Smooth muscle cell (in vitro differentiated cells): Measurements from ENCODE around the gene HDAC4. TPM values are rescaled to one million over a fixed set of nuclear protein-coding genes. Genes with fewer than 3 reads are reported as not detected.

Experiments used
- DNase-seq: peaks from one replicate; lab custom pipeline; 2025; ENCODE audit not compliant: unreplicated experiment; lab: John Stamatoyannopoulos, UW
- H2AFZ ChIP-seq: fragments of 200-600 bp; sonication (generic); 2 replicates; pipeline ENCODE4 v1.6.0; 2016; ENCODE audit warnings: antibody characterized with exemption, low read depth, mild to moderate bottlenecking
- H3F3A ChIP-seq: fragments of 200-600 bp; sonication (generic); 2 replicates; pipeline ENCODE4 v1.6.0; 2017; ENCODE audit warnings: antibody characterized with exemption, low read depth
- H3K27ac ChIP-seq: fragments of 200-600 bp; sonication (generic); 2 replicates; pipeline ENCODE4 v1.5.1; 2016; ENCODE audit warnings: low read depth, mild to moderate bottlenecking
- H3K27me3 ChIP-seq: fragments of 200-600 bp; sonication (generic); 2 replicates; pipeline ENCODE4 v1.6.1; 2016; ENCODE audit warnings: low read depth, mild to moderate bottlenecking
- H3K36me3 ChIP-seq: fragments of 200-600 bp; sonication (generic); 2 replicates; pipeline ENCODE4 v1.5.1; 2016; ENCODE audit warnings: low read depth
- H3K4me1 ChIP-seq: fragments of 200-600 bp; sonication (generic); 2 replicates; pipeline ENCODE4 v1.5.1; 2016; ENCODE audit warnings: low read depth
- H3K4me2 ChIP-seq: fragments of 200-600 bp; sonication (generic); 2 replicates; pipeline ENCODE4 v1.6.0; 2016; ENCODE audit warnings: mild to moderate bottlenecking
- H3K4me3 ChIP-seq: fragments of 200-600 bp; sonication (generic); 2 replicates; pipeline ENCODE4 v1.5.1; 2016; ENCODE audit warnings: mild to moderate bottlenecking
- H3K79me2 ChIP-seq: fragments of 200-600 bp; sonication (generic); 2 replicates; pipeline ENCODE4 v1.6.0; 2016; ENCODE audit warnings: low read depth, mild to moderate bottlenecking
- H3K9ac ChIP-seq: fragments of 200-600 bp; sonication (generic); 2 replicates; pipeline ENCODE4 v1.6.0; 2016; ENCODE audit warnings: low read depth
- H3K9me3 ChIP-seq: fragments of 200-600 bp; sonication (generic); replicated peaks from 2 replicates; pipeline ENCODE4 v1.5.1; 2016; ENCODE audit warnings: low read depth
- H4K20me1 ChIP-seq: fragments of 200-600 bp; sonication (generic); 2 replicates; pipeline ENCODE4 v1.6.0; 2016; ENCODE audit warnings: low read depth
- WGBS: methylation state at CpG from one replicate; pipeline ENCODE4 v1.1.7; 2016; ENCODE audit warnings: low lambda C conversion rate; 5-methylcytosine and 5-hydroxymethylcytosine counted together
- polyA plus RNA-seq: library from polyadenylated mRNA; unstranded; fragments of >200 nt; fragmentation: Nextera tagmentation; extraction: Ambion mirVana; gene quantifications from 2 replicates; pipeline ENCODE4 v1.2.1, GENCODE V29; 2016
- total RNA-seq: library from RNA; depleted of rRNA; stranded (reverse); fragments of >200 nt; gene quantifications from 2 replicates; pipeline ENCODE4 v1.2.3, GENCODE V29; 2014
- TF ChIP-seq, protein P1 (sequence below): fragments of 200-600 bp; sonication (generic); IDR thresholded peaks from 2 replicates; pipeline ENCODE4 v1.5.1; 2017; ENCODE audit warnings: borderline replicate concordance, mild to moderate bottlenecking, antibody characterized with exemption; ENCODE audit not compliant: insufficient read depth, poor library complexity, severe bottlenecking

Gene HDAC4
- total and polyA plus RNA-seq, 2 experiments from 2014 or later = 6.2 to 35.7 TPM

DNA sequence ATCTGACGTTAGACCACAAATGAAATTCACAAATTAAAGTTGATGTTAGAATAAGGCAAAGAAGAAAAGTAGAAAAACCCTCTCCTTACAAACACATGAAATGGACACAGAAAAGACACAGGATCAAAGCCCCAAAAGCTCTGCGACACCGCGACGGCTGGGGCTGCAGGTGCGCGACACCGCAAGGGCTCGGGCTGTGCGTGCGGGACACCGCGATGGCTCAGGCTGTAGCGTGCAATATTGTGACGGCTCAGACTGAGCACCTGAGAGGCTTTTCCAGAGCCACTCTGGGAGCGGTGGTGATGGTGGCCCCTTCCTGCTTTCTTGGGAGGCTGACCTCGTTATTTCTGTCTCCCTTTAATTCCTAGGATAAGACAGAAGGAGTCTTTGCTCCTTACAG lies 296.0 kb downstream of the HDAC4 start:
- TF ChIP-seq, protein P1, sequence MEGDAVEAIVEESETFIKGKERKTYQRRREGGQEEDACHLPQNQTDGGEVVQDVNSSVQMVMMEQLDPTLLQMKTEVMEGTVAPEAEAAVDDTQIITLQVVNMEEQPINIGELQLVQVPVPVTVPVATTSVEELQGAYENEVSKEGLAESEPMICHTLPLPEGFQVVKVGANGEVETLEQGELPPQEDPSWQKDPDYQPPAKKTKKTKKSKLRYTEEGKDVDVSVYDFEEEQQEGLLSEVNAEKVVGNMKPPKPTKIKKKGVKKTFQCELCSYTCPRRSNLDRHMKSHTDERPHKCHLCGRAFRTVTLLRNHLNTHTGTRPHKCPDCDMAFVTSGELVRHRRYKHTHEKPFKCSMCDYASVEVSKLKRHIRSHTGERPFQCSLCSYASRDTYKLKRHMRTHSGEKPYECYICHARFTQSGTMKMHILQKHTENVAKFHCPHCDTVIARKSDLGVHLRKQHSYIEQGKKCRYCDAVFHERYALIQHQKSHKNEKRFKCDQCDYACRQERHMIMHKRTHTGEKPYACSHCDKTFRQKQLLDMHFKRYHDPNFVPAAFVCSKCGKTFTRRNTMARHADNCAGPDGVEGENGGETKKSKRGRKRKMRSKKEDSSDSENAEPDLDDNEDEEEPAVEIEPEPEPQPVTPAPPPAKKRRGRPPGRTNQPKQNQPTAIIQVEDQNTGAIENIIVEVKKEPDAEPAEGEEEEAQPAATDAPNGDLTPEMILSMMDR = no peak
- H3K4me1 ChIP-seq = no peaks in the 10 kb centered on the region
- H3K79me2 ChIP-seq = no peaks in the 10 kb centered on the region
- H3K9ac ChIP-seq = no peak overlapping the region
- H4K20me1 ChIP-seq = no peaks in the 10 kb centered on the region
- no peak overlapping the region for H3K27ac ChIP-seq
- H3K36me3 ChIP-seq = no peaks in the 10 kb centered on the region
- H3K4me2 ChIP-seq = no peak overlapping the region
- no peaks in the 10 kb centered on the region for H3F3A ChIP-seq
- 96% methylated on average over 17 of the region's 17 CpGs for WGBS
- H2AFZ ChIP-seq = no peak overlapping the region
- no peak for DNase-seq
- no peak overlapping the region for H3K4me3 ChIP-seq
- H3K9me3 ChIP-seq = no peaks in the 10 kb centered on the region
- H3K27me3 ChIP-seq = no peaks in the 10 kb centered on the region

DNA sequence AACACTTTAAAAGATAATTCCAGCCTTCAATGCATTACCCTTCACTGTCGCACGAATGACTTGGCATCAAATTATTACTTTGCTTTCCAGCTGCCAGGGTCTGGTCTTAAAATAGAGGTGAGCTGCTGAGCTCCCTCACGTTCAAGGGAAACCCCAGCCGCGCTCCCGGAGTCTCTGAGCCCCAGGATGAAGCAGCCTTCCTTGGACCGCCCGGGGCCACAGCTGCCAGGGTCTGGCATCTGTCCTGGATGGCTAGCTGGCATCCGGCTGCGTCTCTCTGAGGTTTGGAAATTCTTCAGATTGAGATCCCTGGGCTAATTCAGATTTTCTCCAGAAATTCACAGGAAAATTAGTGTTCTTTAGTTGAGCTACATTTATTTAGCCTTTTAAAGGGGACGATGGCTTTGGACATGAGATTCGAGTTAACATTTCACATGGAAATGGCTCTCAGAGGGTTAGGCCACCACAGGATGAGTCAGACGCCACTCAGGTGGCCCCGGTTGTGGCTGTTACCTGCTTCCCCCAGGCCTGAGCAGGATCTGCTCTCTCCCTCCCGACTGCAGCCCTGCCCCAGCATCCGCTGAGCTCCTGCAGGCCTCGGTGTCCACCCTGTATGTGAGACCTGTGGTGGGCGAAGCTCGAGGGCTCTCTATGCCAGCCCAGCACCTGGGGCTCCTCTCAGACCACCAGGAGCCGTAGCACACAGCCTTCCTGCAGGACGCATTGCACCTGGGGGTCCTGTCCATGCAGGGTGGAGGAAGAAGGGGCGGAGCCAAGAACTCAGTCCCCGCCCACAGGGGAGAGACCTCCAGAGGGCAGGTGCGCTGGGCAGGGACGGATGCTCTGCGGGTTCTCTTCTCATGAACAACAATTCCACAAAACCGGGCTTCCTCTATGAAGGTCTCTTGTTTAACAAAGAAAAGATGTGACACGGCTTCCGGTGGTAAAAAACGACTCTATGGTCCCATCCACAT lies 297.4 kb downstream of the HDAC4 start:
- Histone ChIP-seq H3K4me2 (no peak overlapping the region), H3K4me3 (no peak overlapping the region), H3K27me3 (no peaks in the 10 kb centered on the region), H3K4me1 (no peaks in the 10 kb centered on the region), H4K20me1 (no peaks in the 10 kb centered on the region), H3K9me3 (no peaks in the 10 kb centered on the region), H3K9ac (no peak overlapping the region), H3K27ac (no peak overlapping the region), H3F3A (no peaks in the 10 kb centered on the region), H3K36me3 (no peaks in the 10 kb centered on the region), H3K79me2 (no peaks in the 10 kb centered on the region), H2AFZ (no peak overlapping the region)
- TF ChIP-seq, protein P1 = no peak
- WGBS = 94% methylated on average over 30 of the region's 30 CpGs
- no peak for DNase-seq

DNA sequence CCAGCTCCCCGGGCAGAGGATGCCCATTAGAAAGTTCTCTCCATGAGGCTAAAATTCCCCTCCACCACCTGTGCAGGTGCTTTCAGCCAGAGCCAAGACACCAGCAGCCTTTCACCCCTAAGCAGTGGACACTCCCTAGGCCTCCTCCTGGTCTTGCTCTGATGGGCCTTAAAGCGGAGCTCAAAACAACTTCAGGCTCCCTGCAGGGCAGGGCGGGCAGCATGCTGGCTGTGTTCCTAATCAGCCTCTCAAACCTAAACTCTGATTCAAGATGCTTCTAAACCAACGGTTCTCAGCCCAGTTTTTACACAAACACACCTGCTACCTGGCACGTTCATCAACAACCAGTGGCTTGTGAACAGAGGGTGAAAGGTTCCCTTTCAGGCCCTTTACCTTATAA lies 298.6 kb downstream of the HDAC4 start:
- no peaks in the 10 kb centered on the region for H3K4me1 ChIP-seq
- no peaks in the 10 kb centered on the region for H3K79me2 ChIP-seq
- no peaks in the 10 kb centered on the region for H4K20me1 ChIP-seq
- 94% methylated on average over 5 of the region's 5 CpGs for WGBS
- H3K4me2 ChIP-seq = no peak overlapping the region
- no peaks in the 10 kb centered on the region for H3K36me3 ChIP-seq
- DNase-seq = no peak
- H2AFZ ChIP-seq = no peak overlapping the region
- no peaks in the 10 kb centered on the region for H3F3A ChIP-seq
- TF ChIP-seq, protein P1 = no peak
- H3K9me3 ChIP-seq = no peaks in the 10 kb centered on the region
- H3K27me3 ChIP-seq = no peaks in the 10 kb centered on the region
- no peak overlapping the region for H3K9ac ChIP-seq
- H3K4me3 ChIP-seq = no peak overlapping the region
- H3K27ac ChIP-seq = no peak overlapping the region
